DMS153 (cell line): ENCODE measurements around the gene KPNA1.
A peak's percentile ranks its signal among the peaks of the same experiment; 100 is the strongest.

ENCODE experiments used
- DNase-seq: peaks from one replicate; lab custom pipeline; 2025; lab: John Stamatoyannopoulos, UW

KPNA1 gene

DNA sequence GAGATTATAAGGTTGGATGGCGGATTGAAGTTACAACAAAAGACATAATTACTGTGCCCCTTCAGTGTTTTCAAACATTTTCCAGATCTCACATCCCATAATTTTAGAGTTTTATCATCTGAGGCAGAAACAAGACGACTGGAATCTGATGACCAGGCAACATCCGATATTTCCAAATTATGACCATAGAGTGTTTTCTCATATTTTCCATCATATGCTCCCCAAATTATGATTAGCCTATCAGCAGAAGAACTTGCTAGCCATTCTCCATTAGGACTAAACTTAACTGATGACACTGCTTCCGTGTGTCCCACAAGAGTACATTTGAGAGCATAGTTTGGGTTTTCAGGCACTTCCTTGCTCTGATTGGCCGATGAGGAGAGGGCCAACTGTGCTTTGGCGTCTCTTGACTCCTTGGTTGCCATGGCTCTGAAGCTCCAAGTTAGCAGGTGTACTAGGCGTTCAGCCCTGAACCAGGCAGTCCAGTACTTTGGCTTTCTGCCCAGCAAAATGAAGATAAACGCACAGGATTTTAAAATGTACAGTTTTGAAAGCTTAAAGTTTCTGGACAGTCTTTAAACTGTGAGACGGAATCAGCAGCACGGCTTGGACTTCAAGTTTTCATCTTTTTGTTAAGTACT lies 99.5 kb downstream of the KPNA1 start:
- no peak for DNase-seq

DNA sequence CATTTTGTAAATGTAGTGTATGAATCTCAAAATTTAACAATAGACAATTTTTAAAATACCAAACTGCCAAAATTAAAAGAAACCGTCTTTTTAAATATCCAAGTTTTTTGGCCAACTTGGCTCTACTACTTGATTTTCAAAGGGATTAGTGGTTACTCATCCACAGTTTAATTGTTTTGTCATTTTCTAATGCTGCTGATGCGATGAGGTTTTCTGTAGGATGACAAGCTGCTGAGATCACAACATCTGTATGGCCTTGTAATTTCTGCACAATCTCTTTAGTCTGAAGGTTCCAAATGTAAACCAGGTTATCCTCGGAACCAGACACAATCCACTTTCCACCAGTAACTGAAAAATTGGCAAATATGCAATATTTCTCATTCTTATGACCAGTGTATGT lies 100.3 kb downstream of the KPNA1 start:
- no peak for DNase-seq

DNA sequence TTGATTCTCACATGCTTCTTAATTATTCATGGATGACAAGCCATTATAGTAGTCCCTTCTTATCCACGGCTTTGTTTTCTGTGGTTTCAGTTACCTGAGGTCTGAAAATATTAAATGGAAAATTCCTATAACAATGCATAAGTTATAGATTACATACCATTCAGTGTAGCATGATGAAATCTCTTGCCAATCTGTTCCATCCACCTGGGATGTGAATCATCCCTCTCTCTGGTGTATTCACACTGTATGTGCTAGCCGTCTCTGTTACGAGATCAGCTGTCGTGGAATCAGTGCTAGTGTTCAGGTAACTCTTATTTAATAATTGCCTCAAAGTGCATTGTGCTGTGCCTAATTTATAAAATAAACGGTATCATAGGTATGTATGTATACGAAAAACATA lies 104.1 kb downstream of the KPNA1 start:
- DNase-seq, result no peak

DNA sequence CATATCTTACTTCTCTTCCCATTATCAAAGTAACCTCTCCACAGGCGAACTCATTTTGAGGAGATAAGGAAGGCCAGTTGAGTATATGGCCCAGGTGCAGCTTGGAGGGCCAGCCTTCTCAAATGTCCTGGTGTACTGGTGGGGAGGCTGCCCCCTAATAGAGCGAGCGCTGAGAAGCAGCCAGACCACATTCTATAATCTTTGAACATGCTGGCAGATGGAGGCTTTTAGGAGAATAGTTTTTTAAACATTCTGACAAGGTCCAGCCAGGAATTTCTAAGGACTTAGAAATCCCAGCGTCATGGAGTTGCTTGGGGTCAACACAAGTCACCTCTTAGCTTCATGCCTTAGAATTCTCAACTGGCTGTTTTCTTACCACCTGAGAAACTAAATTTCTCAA lies 104.6 kb downstream of the KPNA1 start:
- no peak for DNase-seq

DNA sequence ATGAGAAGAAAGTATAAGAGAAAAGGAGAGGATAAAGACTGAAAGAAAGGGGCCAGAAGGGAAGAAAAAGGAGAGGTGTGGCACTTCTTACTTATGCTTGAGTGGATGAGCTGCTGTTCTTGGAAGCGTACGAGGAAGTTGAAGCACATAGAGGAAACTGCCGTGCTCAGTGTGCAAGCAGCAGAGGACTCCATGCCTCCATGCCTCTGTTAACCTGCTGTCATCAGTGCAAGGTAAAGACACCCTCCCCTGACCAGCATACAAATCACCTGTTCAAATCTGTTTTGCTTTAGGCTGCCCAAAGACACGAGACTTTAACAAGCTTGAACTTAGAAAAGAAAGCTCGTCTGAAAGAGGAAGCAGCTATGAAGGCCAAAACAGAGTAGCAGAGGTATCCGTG lies 105.3 kb downstream of the KPNA1 start:
- no peak for DNase-seq

DNA sequence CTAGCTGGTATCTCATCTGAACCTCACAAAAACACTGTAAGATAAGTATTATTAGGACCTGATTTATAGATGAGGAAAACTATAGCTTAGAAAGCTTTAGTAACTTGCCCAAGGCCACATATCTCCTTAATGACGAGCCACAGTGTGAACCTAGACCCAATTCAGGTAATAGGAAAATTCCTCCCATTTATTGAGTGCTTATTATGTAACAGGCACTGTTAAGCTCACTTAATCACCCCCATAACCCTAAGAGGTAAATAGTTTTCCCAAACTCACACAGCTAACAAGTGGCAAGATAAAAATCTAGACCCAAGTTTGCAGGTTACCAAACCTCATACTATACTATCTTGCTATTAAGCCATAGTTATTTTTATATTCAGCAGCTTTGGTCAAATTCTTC lies 106.8 kb downstream of the KPNA1 start:
- no peak for DNase-seq

DNA sequence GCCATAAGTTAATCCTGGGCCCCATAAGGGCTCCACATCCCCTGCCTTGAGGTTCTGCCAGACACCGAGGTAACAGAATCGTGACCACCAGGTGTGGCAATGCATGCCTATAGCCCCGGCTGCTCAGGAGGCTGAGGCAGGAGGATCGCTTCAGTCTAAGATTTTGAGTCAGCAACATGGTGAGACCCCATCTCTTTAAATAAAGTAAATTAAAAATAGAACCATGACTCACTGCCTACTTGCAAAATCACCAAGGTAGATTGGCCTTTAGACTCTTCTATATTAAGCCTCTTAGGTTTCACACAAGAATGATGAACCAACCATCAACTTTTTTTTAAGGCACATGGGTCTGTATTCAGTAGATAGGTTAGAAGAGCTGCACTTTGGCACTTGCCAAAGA lies 108.5 kb downstream of the KPNA1 start:
- DNase-seq, result no peak

DNA sequence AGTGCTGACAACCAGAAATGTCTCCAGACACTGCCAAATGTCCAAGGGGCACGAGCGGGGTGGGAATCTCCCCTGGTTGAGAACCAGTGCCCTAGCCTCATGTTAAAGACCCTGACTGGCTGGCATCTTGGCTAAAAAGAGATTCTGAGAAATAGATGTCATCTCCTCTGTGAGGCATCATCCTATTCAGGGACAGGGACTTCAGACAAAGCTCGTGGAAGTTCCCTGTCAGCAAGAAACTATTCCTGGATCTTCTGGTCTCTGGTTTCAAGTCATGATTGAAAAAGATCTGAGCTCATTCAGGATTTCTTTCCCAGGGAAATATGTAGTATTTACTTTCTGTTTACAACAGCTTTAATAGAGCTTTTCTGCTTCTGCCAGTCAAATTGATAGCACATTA lies 109.7 kb downstream of the KPNA1 start:
- DNase-seq, result no peak

DNA sequence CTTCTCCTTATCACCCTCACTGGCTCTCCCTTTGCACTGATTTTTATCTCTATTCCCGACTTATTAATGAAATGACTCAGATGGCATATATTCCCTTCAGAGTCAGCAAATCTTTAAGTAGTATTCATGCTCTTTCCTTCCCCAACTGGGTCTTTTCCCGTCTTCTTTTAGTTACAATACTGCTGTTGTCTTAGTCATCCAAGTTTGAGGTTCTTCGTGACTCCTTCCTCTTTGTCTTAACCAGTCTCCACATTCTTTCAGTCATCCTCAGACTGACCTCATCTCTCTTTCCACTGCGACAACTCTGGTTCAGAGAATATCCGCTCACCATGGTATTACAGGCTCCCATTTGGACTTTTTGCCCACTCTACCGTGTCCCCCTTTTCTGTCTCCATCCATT lies 111.2 kb downstream of the KPNA1 start:
- no peak for DNase-seq

DNA sequence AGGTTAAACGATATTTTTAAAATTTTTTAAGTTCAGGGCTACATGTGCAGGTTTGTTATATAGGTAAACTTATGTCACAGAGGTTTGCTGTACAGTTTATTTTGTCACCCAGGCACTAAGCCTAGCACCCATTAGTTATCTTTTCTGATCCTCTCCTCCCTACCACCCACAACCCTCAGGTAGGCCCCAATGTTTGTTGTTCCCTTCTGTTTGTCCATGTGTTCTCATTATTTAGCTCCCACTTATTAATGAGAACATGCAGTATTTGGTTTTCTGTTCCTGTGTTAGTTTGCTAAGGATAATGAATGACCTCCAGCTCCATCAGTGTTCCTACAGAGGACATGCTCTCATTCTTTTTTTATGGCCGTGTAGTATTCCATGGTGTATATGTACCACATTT lies 115.8 kb downstream of the KPNA1 start:
- no peak for DNase-seq

DNA sequence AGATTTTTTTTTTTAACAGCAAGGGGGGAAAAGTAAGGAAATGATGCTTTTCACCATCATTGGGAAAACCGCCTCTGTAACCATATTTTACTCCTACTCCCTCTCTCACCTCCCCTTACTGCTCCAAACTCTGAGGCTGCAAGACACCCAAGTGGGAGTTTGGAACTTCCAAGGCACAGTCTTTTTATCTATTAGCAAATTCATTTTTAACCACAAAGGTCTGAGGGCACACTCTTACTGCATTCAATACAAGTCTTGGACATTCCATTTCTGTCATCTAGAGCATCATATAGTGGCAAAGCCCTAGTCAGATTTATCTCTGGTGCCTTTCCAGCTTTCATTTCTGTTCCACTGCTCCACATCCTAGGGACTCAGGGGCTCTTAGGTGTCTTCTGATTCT lies 117.5 kb downstream of the KPNA1 start:
- DNase-seq, result no peak

DNA sequence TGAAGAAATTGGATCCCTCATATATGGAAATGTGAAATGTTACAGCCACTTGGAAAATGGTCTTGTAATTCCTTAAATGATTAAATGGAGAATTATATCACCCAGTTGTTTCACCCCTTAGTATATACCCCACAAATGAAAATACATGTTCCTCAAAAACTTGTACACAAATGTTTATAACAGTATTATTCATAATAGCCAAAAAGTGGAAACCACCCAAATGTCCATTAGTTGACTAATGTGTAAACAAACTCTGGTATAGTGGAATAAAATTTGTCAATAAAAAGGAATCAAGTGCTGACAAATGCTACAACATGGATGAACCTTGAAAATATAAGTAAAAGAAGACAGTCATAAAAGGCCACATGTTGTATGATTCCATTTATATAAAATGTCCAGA lies 118.2 kb downstream of the KPNA1 start:
- no peak for DNase-seq

DNA sequence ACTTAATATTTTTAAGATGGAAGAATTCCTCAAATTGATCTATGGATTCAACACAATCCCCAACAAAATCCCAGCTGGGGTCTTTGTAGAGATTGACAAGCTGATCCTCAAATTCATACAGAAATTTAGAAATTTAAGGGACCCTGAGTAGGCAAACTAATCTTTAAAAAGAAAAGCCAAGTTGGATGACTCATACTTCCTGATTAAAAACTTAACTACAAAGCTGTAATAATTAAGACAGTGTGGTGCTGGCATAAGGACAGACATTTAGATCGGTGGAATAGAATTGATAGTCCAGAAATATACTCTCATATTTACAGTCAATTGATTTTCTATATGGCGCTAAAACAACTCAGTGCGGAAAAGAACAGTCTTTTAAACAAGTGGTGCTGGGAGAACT lies 119.2 kb downstream of the KPNA1 start:
- DNase-seq, result no peak

DNA sequence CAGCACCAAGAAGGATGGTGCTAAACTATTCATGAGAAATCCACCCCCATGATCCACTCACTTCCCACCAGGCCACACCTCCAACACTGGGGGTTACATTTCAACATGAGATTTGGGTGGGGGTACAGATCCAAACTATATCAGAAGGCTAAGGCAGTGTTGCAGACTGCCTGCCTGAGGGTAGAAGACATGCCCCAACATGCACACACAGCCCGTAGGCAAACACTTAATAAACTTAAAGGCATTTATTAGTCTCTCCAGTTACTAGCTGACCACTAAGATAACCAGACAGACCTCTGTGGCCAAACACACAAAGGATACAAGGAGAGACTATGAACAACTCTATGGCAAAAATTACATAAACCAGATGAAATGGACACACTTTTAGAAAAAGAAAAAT lies 120.6 kb downstream of the KPNA1 start:
- DNase-seq, result no peak

DNA sequence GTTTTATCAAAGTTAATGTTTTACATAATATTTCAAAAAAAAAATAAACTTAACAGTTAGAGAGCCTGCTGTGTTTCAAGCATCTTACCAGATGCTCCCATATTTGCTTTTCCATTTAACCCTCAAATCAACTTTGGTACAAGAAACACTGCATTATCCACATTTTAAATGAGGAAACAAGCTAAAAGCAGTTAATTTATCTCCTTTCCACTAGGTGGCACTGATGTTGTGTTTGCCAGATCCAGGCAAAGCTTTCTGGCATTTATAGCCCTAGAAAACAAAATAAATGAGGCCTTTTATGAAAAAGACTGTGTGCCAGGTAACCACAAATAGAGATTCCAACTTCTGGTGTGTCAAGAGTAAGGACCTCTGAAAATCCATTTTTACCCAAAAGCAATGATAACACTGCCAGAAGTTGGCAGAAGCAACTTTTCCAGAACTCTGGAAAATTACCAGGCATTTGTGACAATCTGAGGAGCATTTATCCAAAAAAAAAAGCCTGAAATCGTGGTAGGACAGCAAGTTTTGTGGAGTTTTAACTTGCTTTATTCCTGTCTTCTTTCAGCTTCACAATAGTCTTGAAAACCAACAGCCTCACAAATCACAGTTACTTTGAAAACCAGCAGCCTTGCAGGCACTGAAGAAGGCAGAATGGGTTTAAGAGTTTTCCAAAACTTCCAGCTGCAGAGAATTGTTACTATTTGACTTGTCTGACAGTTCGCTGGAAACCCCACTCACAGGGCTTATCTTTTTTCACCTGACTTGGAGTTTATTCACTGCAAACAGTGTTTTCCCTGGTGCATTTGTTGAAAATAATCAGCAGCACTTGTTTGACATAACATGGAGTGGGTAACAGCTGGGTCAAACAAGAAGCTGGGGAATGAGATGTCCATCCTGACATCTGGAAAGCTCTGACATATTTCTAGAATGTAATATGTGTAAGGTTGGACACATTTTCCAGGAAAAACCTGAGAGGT lies 121.6 kb downstream of the KPNA1 start:
- peak; percentile 16 for DNase-seq

DNA sequence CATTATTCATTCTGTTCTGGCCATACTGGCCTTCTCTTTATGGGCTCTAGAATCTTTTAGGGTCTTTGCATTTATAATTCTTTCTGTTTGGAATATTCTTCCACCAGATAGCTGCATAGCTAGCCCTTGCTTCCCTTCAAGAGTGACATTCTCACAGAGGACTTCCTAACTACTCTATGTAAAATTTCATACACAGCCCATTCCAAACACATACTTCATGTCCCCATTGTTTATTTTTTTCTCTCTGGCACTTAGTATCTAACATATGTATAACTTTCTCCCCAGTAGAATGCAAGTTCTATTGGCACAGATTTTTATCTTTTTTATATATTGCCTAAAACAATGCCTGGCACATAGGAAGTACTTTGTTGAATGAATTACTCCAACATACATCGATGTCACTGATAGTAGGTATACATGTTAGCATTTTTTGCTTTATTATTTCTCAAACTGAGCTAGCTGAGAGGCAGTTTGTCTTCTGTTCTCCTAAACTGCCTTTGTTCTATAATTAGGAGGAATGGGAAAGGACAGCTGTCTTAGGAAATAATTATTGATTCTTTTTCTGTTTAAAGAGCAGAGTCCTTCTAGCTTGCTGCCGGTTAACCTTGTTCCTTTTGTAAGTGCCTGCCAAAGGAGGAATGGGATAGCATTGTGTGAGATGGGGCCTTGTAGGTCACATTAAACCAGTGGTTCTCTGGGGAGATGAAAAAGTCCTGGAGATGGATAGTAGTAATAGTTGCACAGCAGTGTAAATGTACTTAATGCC lies 122.9 kb downstream of the KPNA1 start:
- no peak for DNase-seq

DNA sequence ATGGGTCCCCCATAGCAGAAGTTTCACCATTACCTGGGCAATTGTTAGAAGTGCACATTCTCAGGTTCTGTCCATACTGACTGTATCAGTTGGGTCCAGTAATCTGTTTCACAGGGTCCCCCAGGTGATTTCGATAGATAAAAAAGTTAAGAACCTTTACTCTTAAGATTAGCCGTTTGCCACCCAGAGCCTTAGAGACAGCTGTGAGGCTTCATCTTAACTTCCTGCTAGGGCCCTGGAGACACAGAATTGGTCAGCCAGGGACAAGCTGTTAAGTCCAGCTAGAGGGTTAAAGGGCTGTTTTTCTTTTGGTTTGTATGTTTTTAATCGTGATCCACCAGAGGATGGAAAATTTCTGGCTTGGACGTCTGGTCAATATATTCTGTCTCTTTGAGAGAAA lies 124.1 kb downstream of the KPNA1 start:
- DNase-seq, result no peak

DNA sequence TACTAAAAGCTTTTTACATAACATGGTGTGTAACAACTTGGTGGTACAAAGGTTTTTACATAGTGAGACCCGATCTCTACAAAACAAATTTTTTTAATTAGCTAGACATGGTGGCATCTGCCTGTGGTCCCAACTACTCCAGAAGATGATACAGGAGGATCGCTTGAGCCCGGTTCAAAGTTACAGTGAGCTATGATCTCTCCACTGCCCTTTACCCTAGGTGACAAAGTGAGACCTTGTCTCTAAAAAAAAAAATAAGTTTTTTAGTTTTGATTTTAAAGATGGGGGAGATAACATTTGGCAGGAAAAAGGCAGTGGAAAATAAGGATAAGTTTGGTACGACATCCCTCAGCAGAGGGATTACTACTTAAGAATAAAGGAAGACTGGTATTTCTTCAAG lies 124.8 kb downstream of the KPNA1 start:
- DNase-seq, result no peak

DNA sequence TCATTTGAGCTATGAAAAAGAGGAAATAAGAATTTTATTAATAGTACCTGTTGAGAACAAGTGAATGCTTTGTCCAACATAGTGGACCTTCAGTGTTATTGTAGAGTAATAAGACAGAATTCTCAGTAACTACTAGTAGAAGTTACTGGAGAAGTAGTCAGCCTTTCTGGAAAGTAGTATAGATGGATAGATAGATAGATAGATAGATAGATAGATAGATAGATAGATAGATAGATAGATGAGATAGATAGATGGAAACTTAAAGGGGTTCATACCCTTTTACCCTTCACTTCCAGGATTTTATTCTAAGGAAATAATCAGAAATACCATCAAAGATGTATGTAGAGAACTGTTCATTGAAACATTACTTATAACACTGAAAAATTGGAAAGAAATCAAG lies 125.5 kb downstream of the KPNA1 start:
- DNase-seq, result no peak

DNA sequence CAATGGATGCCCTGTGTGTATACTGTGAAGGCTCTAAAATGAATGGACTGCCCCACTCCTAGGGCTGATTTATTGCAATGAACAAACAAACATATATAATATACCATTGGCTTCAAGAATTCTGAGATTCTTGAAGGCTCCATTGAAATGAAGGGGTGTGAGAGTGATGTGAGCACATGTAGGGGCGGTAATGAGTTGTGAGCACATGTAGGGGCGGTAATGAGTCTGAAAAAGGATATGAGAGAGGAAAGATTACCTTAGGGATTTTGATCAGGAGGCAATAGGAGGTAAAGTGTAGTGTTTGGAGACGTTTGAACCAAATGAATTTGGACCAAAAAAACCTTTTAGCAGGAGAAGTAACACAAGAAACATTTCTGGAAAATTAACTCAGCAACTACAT lies 127.0 kb downstream of the KPNA1 start:
- DNase-seq, result no peak

DNA sequence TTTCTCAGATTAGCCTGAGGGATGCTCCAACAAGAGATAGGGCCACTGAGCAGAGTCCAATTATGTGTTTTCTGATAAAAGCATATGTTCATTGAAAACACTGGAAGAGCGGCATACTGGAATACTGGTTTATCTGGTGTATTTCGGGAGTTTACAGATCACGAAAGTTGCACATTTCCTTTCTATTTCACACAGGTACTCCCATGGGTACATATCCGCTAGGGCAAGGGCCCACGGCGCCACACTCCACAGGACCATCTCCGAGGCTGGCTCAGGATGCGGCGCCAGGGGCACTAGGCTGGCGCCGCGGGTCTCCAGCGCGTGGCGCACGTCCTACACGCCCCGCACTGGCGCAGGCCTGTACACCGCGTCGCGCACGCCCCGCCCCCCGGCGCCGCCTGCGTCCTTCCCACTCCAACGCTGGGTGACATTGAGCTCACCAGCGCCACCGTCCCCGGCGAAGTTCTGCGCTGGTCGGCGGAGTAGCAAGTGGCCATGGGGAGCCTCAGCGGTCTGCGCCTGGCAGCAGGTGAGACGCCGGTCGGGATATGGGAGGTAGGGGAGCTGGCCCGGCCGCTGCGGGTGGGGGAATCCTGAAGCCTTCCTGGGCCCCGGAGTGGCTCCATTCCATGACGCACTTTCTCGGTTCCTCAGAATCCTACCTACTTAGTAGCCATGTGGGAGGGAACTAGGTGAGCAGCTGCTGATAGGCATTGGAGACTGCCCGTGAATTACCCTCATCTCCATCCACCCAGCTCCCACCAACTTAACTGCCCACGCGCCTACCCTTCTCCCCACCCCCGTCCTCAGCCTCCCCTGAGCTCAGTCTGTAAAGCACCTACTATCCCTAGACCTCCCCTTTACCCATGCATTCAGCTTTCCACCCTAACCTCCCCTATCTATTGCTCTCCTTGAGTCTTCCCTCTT lies 130.7 kb downstream of the KPNA1 start, which contains the start of gene FAM162A:
TSS of gene FAM162A (plus strand) at position 412 of the 927 bp plus-strand sequence. CDS start at position 496, 84 bp downstream.
- DNase-seq, result peak; percentile 87
